ENCODE results near the gene DND1. TPM values are rescaled to one million over a fixed set of nuclear protein-coding genes. Genes with fewer than 3 reads are reported as not detected.

Gene DND1
- 0.16 and 0.17 TPM in 2 replicates for total RNA-seq

GRCh38 chr5:140673187-140673976 lies at the start of gene DND1:
DND1 (minus strand) TSS chr5:140673576; CDS start chr5:140673542, 34 bp downstream.

DNA sequence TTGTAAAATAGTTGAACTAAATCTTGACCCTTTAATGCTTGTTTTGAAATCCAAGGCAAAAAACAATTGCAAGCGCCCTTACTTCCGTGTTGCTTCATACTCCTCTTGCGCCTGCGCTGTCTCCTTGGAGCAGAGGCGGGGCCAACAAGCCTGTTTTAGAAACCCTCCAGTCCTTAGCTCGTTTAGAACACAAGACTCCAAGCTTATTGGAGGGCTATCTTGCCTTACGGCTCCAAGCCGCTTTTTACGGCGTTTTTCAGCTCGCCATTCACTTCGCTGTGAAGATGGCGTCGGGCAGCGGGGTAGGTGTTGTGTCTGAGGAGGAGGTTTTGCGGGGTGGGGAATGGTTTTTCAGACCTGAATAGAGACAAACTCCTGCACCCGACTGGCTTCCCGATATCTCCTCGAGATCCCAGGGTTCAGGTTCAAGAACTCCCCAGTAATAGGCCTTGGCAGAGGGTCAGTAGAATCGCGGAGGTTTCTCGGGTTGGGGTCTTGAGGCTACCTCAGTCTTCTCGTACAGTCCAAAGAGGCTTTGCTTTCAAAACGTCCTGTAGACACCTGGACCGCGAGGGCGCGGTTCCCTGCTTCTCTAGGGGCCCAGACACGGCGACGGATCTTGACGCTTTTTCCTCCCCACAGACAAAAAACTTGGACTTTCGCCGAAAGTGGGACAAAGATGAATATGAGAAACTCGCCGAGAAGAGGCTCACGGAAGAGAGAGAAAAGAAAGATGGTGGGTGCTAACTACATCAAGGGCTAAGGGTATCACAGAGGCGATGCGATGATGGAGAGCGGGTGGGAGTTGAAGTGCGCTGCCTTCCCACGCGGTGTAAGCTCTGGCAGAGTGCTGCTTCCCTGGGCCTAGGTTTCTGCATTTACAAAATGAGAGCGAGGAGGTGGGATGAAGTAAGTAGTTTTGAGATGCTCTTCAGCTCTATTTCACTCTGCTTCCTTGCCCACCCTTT lies 27.1 kb upstream of the DND1 start, which contains the start of gene ZMAT2:
TSS of gene ZMAT2 (plus strand) at position 271 of the 968 bp plus-strand sequence. CDS start at position 285, 14 bp downstream.

GRCh38 chr5:140690941-140691924 lies 17.9 kb upstream of the DND1 start, which contains the start of the genes HARS1 and HARS2:
HARS1 (minus strand) TSS chr5:140691370; CDS start chr5:140691304, 66 bp downstream.
HARS2 (plus strand) TSS chr5:140691455; CDS start chr5:140691649, 194 bp downstream.

DNA sequence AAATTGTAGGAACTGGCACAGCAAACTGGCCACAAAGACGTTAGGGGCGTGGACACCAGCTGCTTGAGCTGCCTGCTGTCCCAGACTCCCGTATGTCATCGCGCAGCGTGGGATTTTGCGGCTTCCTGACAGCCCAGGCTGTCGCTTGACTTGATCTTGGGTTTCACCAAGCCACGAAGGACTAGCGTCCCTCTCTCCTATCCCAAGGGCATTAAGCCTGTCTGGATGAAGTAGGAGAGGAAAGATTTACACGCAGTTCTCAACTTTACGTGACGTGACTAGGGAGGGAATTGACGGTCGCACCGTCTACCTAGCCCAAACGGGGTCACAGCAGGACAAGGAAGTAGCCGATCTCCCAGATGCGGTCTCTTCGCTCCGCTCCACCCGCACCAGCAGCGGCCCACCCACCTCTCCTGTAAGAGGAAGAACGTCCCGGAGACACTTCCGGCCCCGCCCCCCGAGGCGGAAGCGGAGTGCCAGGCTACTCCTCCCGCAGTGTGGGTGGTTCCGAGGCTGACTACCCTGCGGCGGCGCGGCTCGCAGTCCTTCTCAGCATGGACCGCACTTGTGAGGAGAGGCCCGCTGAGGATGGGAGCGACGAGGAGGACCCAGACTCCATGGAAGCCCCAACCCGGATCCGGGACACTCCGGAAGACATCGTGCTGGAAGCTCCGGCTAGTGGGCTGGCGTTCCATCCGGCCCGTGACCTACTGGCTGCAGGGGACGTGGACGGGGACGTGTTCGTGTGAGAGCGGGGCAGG lies 8.8 kb downstream of the DND1 start, which contains the start of gene WDR55:
TSS of gene WDR55 (plus strand) at position 546 of the 761 bp plus-strand sequence. CDS start at position 555, 9 bp downstream.

GRCh38 chr5:140639148-140639981 lies 34.0 kb downstream of the DND1 start, which contains the start of gene TMCO6:
TMCO6 (plus strand) TSS chr5:140639451; CDS start chr5:140639528, 77 bp downstream.

DNA sequence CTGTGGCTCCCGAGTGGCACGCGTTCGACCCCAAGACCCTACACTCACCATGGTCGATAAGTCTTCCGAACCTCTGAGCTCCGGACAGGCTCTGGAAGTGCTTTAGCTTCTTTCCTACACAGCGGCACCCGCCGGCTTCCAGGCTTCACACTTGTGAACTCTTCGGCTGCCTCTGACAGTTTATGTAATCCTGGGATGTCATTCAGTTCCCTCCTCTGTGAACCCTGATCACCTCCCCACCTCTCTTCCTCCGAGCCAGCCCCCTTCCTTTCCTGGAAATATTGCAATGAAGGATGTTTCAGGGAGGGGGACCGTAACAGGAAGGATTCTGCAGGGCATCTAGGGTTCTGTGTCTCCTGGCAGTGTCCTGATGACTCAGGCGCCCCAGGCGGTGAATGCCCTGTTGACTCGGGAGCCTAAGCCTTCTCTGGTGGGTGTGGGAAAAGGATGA lies 40.3 kb downstream of the DND1 start, which contains the start of gene CD14:
TSS of gene CD14 (minus strand) at position 155 of the 451 bp plus-strand sequence. CDS start at position 51, 104 bp downstream.

Other genes with a start within 250 kb of the DND1 start
- gene EIF4EBP3, start 125.9 kb downstream of the DND1 start, total RNA-seq: 1.3 and 1.7 TPM in 2 replicates
- 23.0 and 26.6 TPM in 2 replicates for gene SRA1, start 116.1 kb downstream of the DND1 start, total RNA-seq
- gene APBB3, start 109.0 kb downstream of the DND1 start, total RNA-seq: 19.7 and 30.9 TPM in 2 replicates
- 8.7 and 10.2 TPM in 2 replicates for gene SLC35A4, start 108.7 kb downstream of the DND1 start, total RNA-seq
- 0.32 TPM in 1 of 2 replicates, not detected in the other for gene CD14, start 40.4 kb downstream of the DND1 start, total RNA-seq
- gene TMCO6, start 34.1 kb downstream of the DND1 start, total RNA-seq: 6.2 and 6.8 TPM in 2 replicates
- 94.2 and 102 TPM in 2 replicates for gene NDUFA2, start 25.9 kb downstream of the DND1 start, total RNA-seq
- gene IK, start 25.7 kb downstream of the DND1 start, total RNA-seq: 130 and 168 TPM in 2 replicates
- 19.0 and 22.4 TPM in 2 replicates for gene WDR55, start 8.7 kb downstream of the DND1 start, total RNA-seq
- gene HARS1, start 17.8 kb upstream of the DND1 start, total RNA-seq: 73.1 and 73.9 TPM in 2 replicates
- 27.0 and 34.0 TPM in 2 replicates for gene HARS2, start 17.9 kb upstream of the DND1 start, total RNA-seq
- gene ZMAT2, start 26.9 kb upstream of the DND1 start, total RNA-seq: 69.5 and 93.2 TPM in 2 replicates
- under 0.01 TPM in 2 replicates for gene PCDHA1, start 112.6 kb upstream of the DND1 start, total RNA-seq
- under 0.01 TPM in 1 of 2 replicates, not detected in the other for gene PCDHA2, start 121.3 kb upstream of the DND1 start, total RNA-seq
- 0.32 and 0.34 TPM in 2 replicates for gene PCDHA3, start 127.5 kb upstream of the DND1 start, total RNA-seq
- 0.32 and 0.86 TPM in 2 replicates for gene PCDHA4, start 133.5 kb upstream of the DND1 start, total RNA-seq
- under 0.01 and 0.09 TPM in 2 replicates for gene PCDHA5, start 148.0 kb upstream of the DND1 start, total RNA-seq
- gene PCDHA6, start 154.4 kb upstream of the DND1 start, total RNA-seq: 0.17 and 0.32 TPM in 2 replicates
- 0.26 and 0.47 TPM in 2 replicates for gene PCDHA7, start 160.7 kb upstream of the DND1 start, total RNA-seq
- gene PCDHA8, start 167.6 kb upstream of the DND1 start, total RNA-seq: 0.16 and 0.17 TPM in 2 replicates
- gene PCDHA9, start 174.8 kb upstream of the DND1 start, total RNA-seq: 0.09 and 0.16 TPM in 2 replicates
- under 0.01 and 0.26 TPM in 2 replicates for gene PCDHA10, start 182.3 kb upstream of the DND1 start, total RNA-seq
- 0.09 and 0.16 TPM in 2 replicates for gene PCDHA11, start 195.4 kb upstream of the DND1 start, total RNA-seq
- gene PCDHA12, start 201.7 kb upstream of the DND1 start, total RNA-seq: under 0.01 TPM in 2 replicates
- gene PCDHA13, start 208.5 kb upstream of the DND1 start, total RNA-seq: 0.09 and 0.16 TPM in 2 replicates

Data from bronchial smooth muscle cell (primary cell).